GM13976 (cell line): ENCODE data around the gene LAMC2.

Source experiments
- DNase-seq: peaks from one replicate; pipeline ENCODE4 v3.0.0; 2012; ENCODE audit warnings: low spot score
- CTCF ChIP-seq: IDR thresholded peaks from 2 replicates; pipeline ENCODE4 v1.5.1; 2012; ENCODE audit warnings: borderline replicate concordance, mild to moderate bottlenecking; ENCODE audit not compliant: insufficient read depth; ENCODE audit errors: extremely low read depth, missing control alignments, control extremely low read depth
- in situ Hi-C: fragments of 300-500 bp; cut with MboI; formaldehyde crosslinking; loops from one replicate; pipeline ENCODE4 v1.12.0; 2022; ENCODE audit warnings: low sequenced_read_pairs, mixed read lengths, inconsistent platforms; ENCODE audit not compliant: unreplicated experiment

The LAMC2 gene

DNA sequence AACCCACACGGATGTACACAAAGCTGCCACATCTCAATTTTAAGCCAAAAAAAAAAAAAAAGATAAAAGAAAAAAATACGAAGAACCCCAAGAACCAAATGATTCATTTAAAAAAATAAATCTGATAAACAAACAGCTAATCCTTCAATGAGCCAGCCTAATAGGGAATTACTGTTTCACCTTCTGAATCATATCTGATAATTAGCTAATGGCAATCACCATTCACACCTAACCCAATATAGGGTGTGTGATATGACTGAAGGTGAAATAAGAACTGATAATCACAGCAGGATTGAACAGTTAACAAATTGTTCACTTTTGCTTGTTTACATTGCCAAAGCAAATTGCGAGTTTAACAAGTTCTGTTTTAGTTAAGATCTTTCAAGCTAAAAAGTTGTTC lies 61.4 kb downstream of the LAMC2 start:
- in situ Hi-C loops: loop anchor here (25.0 kb wide), 1 partner anchor 285 kb away; the partner anchor contains the start of gene SHCBP1L
- no peak for TF ChIP-seq CTCF

GRCh38 chr1:183247931-183248330 lies 61.9 kb downstream of the LAMC2 start:
- TF ChIP-seq CTCF: no peak
- in situ Hi-C loops: loop anchor here (25.0 kb wide), 1 partner anchor 286 kb away; the partner anchor contains the start of gene SHCBP1L
- no peak for DNase-seq

More for the DNA sequence above, 61.4 kb downstream of the LAMC2 start:
- no peak for DNase-seq

- no peak for TF ChIP-seq CTCF
- DNase-seq: no peak
- in situ Hi-C loops: loop anchor here (25.0 kb wide), 1 partner anchor 287 kb away; the partner anchor contains the start of gene SHCBP1L
Observed at GRCh38 chr1:183248989-183249691, 63.1 kb downstream of the LAMC2 start.

DNA sequence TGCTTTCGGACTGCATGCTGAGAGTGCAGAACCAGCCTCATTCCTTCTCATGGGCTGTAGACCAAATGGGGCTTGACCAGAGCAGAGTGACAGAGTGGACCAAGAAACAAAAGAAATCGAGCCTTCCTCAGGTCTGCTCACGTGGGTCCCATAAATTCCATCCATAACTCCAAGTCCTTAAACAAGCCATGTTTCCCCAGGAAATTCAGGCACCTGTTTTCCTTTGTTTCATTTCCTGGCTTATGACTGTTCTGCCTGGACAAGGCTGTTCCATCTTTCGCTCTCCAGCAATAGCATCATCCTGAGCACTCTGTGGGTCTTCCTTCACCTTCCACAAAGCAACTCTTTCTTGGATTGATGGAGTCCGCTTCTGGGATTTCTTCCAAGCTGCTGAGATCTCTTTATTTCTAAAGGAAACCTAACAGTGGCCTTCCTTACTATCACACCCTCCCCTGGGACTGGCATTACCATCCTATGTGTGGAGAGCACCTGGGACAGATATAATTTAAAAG lies 63.9 kb downstream of the LAMC2 start:
- in situ Hi-C loops: loop anchor here (25.0 kb wide), 1 partner anchor 288 kb away; the partner anchor contains the start of gene SHCBP1L
- TF ChIP-seq CTCF: no peak
- no peak for DNase-seq

- TF ChIP-seq CTCF: no peak
- in situ Hi-C loops: no loop called here
- DNase-seq: no peak
Observed at GRCh38 chr1:183251101-183251958, 65.3 kb downstream of the LAMC2 start.

DNA sequence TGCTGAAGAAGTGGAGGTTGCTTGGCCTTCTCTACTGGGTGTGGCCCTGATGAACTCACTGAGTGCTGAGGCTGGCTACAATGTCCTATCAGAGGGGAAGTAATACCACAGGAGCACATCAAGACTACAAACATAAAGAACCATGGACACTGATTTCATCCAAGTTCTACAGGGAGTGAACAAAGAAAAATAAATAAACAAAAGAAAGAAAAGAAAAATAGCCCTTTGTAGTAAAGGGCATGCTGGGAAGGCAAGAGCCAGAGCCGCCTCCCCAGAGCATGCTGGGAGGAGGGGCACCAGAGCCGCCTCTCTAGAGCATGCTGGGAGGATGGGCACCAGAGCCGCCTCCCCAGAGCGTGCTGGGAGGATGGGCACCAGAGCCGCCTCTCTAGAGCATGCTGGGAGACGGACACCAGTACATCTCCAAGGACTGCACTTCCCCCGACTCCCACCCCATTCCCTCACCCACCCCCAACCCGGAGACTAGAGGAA lies 65.9 kb downstream of the LAMC2 start:
- in situ Hi-C loops: no loop called here
- no peak for DNase-seq
- TF ChIP-seq CTCF: no peak
